ENCODE data around the gene TBCCD1.

GRCh38 chr3:186592682-186593081 is 25.5 kb upstream of the TBCCD1 start:
- TF ChIP-seq POLR2A (IDR thresholded peaks at IDR 0.05; ENCODE audit: low read depth, low read length) (no peak), POLR2AphosphoS5 (IDR thresholded peaks at IDR 0.05; ENCODE audit: low read depth, low read length) (no peak)
